Mucosa of stomach (tissue), 1 donor: ENCODE data around the gene TMEM132C.

ENCODE experiments used
- H3K27me3 ChIP-seq: one replicate; pipeline ENCODE4 v1.7.0; 2013; ENCODE audit warnings: mild to moderate bottlenecking, low read length; ENCODE audit not compliant: control insufficient read depth, insufficient read depth
- H3K36me3 ChIP-seq: one replicate; pipeline ENCODE4 v1.7.0; 2013; ENCODE audit warnings: low read length; ENCODE audit not compliant: control insufficient read depth, insufficient read depth
- H3K4me1 ChIP-seq: one replicate; pipeline ENCODE4 v1.7.0; 2013; ENCODE audit warnings: mild to moderate bottlenecking, low read length; ENCODE audit not compliant: control insufficient read depth, insufficient read depth
- H3K4me3 ChIP-seq: one replicate; pipeline ENCODE4 v1.7.0; 2013; ENCODE audit warnings: low read length
- H3K9ac ChIP-seq: one replicate; pipeline ENCODE4 v1.7.0; 2013; ENCODE audit warnings: mild to moderate bottlenecking, low read length, moderate library complexity
- H3K9me3 ChIP-seq: one replicate; pipeline ENCODE4 v1.7.0; 2013; ENCODE audit warnings: mild to moderate bottlenecking, low read length, moderate library complexity; ENCODE audit not compliant: control insufficient read depth
- donor health status: Pancreatic carcinoma.

Gene TMEM132C

DNA sequence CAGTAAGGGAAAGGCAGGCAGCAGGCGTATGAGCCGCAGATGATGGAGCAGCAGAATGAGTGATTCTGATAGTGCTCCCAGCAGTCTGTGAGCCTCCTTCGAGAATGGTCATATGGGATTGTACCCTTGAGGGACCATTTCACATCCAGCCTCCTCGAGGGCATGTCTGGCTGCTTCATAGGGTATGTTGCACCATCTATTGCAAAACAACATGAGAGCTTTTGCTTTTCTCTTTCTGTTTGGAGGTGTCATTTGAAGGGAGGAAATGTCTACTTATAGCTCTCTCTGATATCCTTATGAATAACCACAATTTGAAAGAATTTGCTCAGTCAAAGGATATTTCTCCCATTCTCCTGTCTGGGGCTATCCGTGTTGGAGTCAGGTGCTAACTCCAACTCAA, 172.8 kb downstream of the TMEM132C start:
- Histone ChIP-seq H3K4me3 (no peak overlapping the region), H3K9ac (no peak overlapping the region), H3K36me3 (no peaks in the 10 kb centered on the region), H3K4me1 (no peaks in the 10 kb centered on the region), H3K27me3 (no peaks in the 10 kb centered on the region), H3K9me3 (no peaks in the 10 kb centered on the region)

GRCh38 chr12:128442096-128442495, 175.1 kb downstream of the TMEM132C start:
- Histone ChIP-seq H3K4me1 (no peaks in the 10 kb centered on the region), H3K4me3 (no peak overlapping the region)

DNA sequence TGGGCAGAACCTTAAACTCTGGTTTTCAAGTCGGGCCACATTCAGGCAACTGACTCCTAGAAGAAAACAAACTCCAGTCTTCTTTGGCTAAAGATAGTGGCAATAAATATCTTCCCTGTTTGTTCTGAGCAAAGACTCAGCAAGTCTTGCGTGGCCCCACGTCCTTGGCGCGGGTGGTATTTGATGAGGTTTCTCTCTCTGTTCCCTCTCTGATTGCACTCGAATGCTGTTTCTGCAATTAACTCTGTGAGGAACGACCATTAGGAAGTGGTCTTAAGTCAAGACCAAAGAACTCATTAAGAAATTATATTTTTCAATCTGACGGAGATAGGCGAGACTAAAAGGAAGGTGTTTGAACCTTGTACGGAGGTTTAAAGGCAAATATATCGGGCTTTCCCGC, 177.6 kb downstream of the TMEM132C start:
- Histone ChIP-seq H3K36me3 (no peaks in the 10 kb centered on the region), H3K4me1 (no peaks in the 10 kb centered on the region), H3K27me3 (no peaks in the 10 kb centered on the region), H3K4me3 (no peak overlapping the region), H3K9me3 (no peaks in the 10 kb centered on the region), H3K9ac (no peak overlapping the region)

More at GRCh38 chr12:128442096-128442495, 175.1 kb downstream of the TMEM132C start:
- H3K36me3 ChIP-seq = no peaks in the 10 kb centered on the region
- no peaks in the 10 kb centered on the region for H3K27me3 ChIP-seq
- H3K9ac ChIP-seq = no peak overlapping the region
- no peaks in the 10 kb centered on the region for H3K9me3 ChIP-seq

- no peaks in the 10 kb centered on the region for H3K27me3 ChIP-seq
- H3K9me3 ChIP-seq = no peaks in the 10 kb centered on the region
- H3K9ac ChIP-seq = no peak overlapping the region
- H3K36me3 ChIP-seq = no peaks in the 10 kb centered on the region
- H3K4me1 ChIP-seq = no peaks in the 10 kb centered on the region
- H3K4me3 ChIP-seq = no peak overlapping the region
These were observed 178.6 kb downstream of the TMEM132C start for GRCh38 chr12:128445415-128446127.

DNA sequence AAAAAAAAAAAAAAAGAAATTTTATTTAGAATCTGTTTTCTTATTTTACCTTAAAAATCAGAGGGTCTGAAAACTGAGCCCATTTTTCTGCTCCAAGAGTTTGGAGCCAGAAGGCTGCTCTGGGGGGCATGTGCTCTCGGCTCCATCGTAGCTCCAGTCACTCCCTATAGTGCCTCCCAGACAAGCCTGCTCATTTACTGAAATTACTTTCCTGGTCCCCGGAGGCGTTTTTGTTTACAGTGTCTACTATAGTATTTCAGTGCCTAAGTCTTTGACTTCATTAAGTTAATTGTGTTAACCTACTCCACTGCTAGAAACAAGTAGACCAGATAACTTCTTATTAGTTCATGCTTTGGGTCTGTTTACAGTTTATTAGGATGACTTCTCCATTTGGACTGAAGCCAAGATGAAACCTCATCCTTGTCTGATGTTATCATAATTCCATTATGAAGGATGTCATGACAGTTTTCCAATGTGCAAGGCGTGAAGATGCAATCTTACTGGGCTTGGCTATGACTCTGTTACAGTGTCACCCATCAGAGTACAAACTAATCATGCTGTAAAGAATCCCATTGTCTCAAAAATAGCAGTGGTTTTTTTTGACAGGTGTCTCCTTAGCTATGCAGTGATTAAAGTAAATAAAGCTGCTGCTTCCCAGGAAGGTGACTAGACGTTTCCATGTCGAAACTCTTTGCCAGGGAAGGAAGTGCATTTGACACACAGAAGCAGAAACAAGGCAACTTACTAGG, 182.3 kb downstream of the TMEM132C start:
- H3K4me1 ChIP-seq = no peaks in the 10 kb centered on the region
- H3K9me3 ChIP-seq = no peaks in the 10 kb centered on the region
- no peak overlapping the region for H3K9ac ChIP-seq
- no peaks in the 10 kb centered on the region for H3K27me3 ChIP-seq
- H3K4me3 ChIP-seq = no peak overlapping the region
- no peaks in the 10 kb centered on the region for H3K36me3 ChIP-seq

- no peaks in the 10 kb centered on the region for H3K9me3 ChIP-seq
- no peaks in the 10 kb centered on the region for H3K27me3 ChIP-seq
- no peak overlapping the region for H3K9ac ChIP-seq
- no peak overlapping the region for H3K4me3 ChIP-seq
- H3K4me1 ChIP-seq = no peaks in the 10 kb centered on the region
- no peaks in the 10 kb centered on the region for H3K36me3 ChIP-seq
These were observed 183.8 kb downstream of the TMEM132C start for GRCh38 chr12:128450810-128451209.

DNA sequence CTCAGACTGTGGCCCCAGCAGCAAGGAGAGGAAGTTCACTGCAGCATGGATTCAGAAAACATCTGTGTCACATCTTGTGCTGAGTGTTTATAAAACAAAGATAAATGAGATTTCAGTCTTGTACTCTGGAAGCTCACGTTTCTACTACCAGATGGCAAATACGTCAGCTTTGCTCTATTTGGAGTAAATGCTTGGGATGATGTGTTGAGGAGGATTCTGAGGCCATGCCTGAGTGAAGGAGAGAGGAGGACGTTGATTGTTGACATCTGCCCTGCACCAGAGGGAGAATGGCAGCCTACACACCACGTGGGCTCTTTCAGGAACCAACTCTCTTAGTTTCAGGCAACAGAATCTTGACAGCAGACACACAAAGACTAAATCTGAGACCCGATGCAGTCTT, 188.9 kb downstream of the TMEM132C start:
- H3K4me3 ChIP-seq = no peak overlapping the region
- no peaks in the 10 kb centered on the region for H3K4me1 ChIP-seq
- H3K36me3 ChIP-seq = no peaks in the 10 kb centered on the region
- no peaks in the 10 kb centered on the region for H3K27me3 ChIP-seq
- H3K9me3 ChIP-seq = no peaks in the 10 kb centered on the region
- no peak overlapping the region for H3K9ac ChIP-seq

DNA sequence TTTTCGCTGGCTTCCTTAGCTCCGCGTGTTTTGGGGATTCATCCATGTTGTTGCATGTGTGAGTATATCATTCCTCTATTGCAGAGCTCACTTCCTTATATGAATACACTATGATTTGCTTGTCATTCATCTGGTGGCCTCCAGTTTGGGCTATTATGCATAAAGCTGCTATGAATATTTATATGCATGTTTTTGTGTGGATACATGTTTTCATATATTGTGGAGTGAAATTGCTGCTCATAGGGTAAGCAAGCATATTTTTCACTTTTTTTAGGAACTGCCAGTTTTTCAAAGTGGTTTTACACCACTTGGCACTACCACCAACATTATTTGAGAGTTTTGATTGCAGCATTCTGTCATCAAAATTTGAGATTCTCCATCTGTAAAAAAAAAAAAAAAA, 190.0 kb downstream of the TMEM132C start:
- Histone ChIP-seq H3K36me3 (no peaks in the 10 kb centered on the region), H3K9ac (no peak overlapping the region), H3K9me3 (no peaks in the 10 kb centered on the region), H3K4me3 (no peak overlapping the region), H3K4me1 (no peaks in the 10 kb centered on the region), H3K27me3 (no peaks in the 10 kb centered on the region)

- no peak overlapping the region for H3K4me3 ChIP-seq
- H3K9ac ChIP-seq = no peak overlapping the region
- no peaks in the 10 kb centered on the region for H3K9me3 ChIP-seq
- no peaks in the 10 kb centered on the region for H3K27me3 ChIP-seq
- H3K4me1 ChIP-seq = no peaks in the 10 kb centered on the region
- H3K36me3 ChIP-seq = no peaks in the 10 kb centered on the region
These were observed 191.5 kb downstream of the TMEM132C start for GRCh38 chr12:128458301-128458974.

DNA sequence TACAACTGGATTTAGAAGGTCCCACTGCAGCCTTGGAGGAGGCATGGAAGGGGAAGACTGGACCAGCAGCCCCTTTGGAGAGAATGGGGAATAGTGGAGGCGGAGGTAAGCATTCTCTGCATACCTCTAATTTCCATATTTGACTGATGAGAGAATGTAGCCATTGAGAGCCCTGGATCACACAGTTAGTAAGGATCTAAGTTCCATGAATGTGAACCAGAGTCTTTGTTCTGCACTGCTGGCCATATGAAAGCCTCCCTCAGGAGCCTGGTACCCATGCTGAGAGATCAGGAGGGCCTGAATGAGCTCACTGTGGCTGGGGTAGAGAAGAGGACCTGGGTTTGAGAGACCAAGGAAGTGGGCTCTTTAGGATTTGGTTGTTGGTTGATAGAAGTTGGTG, 192.1 kb downstream of the TMEM132C start:
- no peaks in the 10 kb centered on the region for H3K4me1 ChIP-seq
- no peak overlapping the region for H3K9ac ChIP-seq
- no peaks in the 10 kb centered on the region for H3K36me3 ChIP-seq
- H3K9me3 ChIP-seq = no peaks in the 10 kb centered on the region
- H3K27me3 ChIP-seq = no peaks in the 10 kb centered on the region
- H3K4me3 ChIP-seq = no peak overlapping the region

GRCh38 chr12:128463881-128464280, 196.9 kb downstream of the TMEM132C start:
- Histone ChIP-seq H3K27me3 (no peaks in the 10 kb centered on the region), H3K4me1 (no peaks in the 10 kb centered on the region), H3K4me3 (no peak overlapping the region), H3K9ac (no peak overlapping the region), H3K9me3 (no peaks in the 10 kb centered on the region), H3K36me3 (no peaks in the 10 kb centered on the region)

DNA sequence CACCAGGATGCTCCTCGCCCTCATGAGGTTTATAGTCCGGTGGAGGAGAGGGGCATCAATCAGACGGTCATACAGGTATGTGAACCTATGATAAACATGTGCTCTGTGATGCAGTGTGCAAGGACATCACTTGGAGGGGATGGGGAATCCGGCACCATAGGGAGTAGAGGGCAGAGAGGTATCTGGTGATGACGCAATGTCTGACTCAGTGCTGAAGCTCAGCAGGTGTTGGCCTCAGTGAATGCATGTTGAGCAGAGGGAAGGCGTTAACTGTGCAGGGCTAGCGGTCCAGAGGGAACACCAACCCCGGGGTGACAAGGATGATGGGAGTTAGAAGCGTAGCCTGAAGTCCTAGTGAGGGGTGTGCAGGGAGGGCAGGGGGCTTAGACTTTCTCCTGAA, 200.9 kb downstream of the TMEM132C start:
- Histone ChIP-seq H3K4me3 (no peak overlapping the region), H3K36me3 (no peaks in the 10 kb centered on the region), H3K9ac (no peak overlapping the region), H3K27me3 (no peaks in the 10 kb centered on the region), H3K4me1 (no peaks in the 10 kb centered on the region), H3K9me3 (no peaks in the 10 kb centered on the region)
